HCT116 (cell line): ENCODE data around the gene DDT.

Source experiments
- CEBPB ChIP-seq: IDR thresholded peaks from 2 replicates; pipeline ENCODE4 v1.6.1; 2012; ENCODE audit warnings: low read depth
- CTCF ChIP-seq, 3 experiments: fragments of 200-600 bp in 1 of 3; sonication (generic) in 1 of 3; IDR thresholded peaks in 2 of 3; conservative IDR thresholded peaks in 1 of 3; 2 replicates each; pipeline ENCODE4 v1.5.1; 2012 to 2017; ENCODE audit warnings: low read depth in 2 of 3, low read length in 2 of 3, antibody characterized with exemption in 1 of 3, borderline replicate concordance in 1 of 3, control low read depth in 1 of 3, mild to moderate bottlenecking in 1 of 3, mixed read lengths in 1 of 3, mixed run types in 1 of 3, moderate library complexity in 1 of 3; ENCODE audit not compliant: insufficient read depth in 1 of 3
- EZH2 ChIP-seq: fragments of 200-600 bp; sonication (generic); IDR thresholded peaks from 2 replicates; pipeline ENCODE4 v1.6.1; 2017; ENCODE audit warnings: antibody characterized with exemption, mixed run types
- POLR2A ChIP-seq: IDR thresholded peaks from 2 replicates; pipeline ENCODE4 v1.7.0; 2011; ENCODE audit warnings: borderline replicate concordance; ENCODE audit not compliant: insufficient read depth, insufficient read length; ENCODE audit errors: extremely low read depth
- POLR2AphosphoS5 ChIP-seq: IDR thresholded peaks from 2 replicates; pipeline ENCODE4 v1.6.1; 2011; ENCODE audit warnings: mild to moderate bottlenecking, low read depth, low read length, moderate library complexity
- ZBTB33 ChIP-seq: IDR thresholded peaks from 2 replicates; pipeline ENCODE4 v1.6.1; 2011; ENCODE audit warnings: mild to moderate bottlenecking, low read length, moderate library complexity; ENCODE audit not compliant: insufficient replicate concordance; ENCODE audit errors: extremely low read depth
- ZNF274 ChIP-seq: fragments of 200-500 bp; sonication (Bioruptor generic); IDR thresholded peaks from 2 replicates; pipeline ENCODE4 v1.6.1; 2014; ENCODE audit warnings: mild to moderate bottlenecking, low read depth, low read length, inconsistent platforms

GRCh38 chr22:24008022-24008283 is 33.7 kb upstream of the DDT start:
- TF ChIP-seq CTCF (IDR thresholded peaks at IDR 0.05 in 2 of 3, conservative IDR thresholded peaks at IDR 0.05 in 1 of 3; ENCODE audit: borderline replicate concordance in 1 of 3, insufficient read depth in 1 of 3, low read depth in 2 of 3, low read length in 2 of 3) (no peak), CEBPB (no peak), POLR2AphosphoS5 (no peak), POLR2A (no peak), ZBTB33 (no peak), ZNF274 (no peak), EZH2 (no peak)
